Measurements from ENCODE around the gene NXN.
A peak's percentile ranks its signal among the peaks of the same experiment; 100 is the strongest.

NXN gene

GRCh38 chr17:951325-952132, 28.0 kb downstream of the NXN start:
- Histone ChIP-seq H3K27me3 (ENCODE audit: insufficient read depth, insufficient read length) (no peaks in the 10 kb centered on the region), H3K9me3 (ENCODE audit: insufficient read depth, low read length) (no peaks in the 10 kb centered on the region), H3K4me1 (ENCODE audit: insufficient read depth, insufficient read length) (peaks cover 5% of the 10 kb centered on the region), H3K36me3 (ENCODE audit: insufficient read depth, insufficient read length, low read length) (peaks cover 11% of the 10 kb centered on the region), H3K4me3 (ENCODE audit: insufficient read length, low read depth) (no peak overlapping the region), H3K9ac (ENCODE audit: insufficient read length, low read depth) (peak overlapping the region; percentile 64)
- TF ChIP-seq ZNF274 (IDR thresholded peaks at IDR 0.05; ENCODE audit: low read depth, low read length) (no peak), SUZ12 (IDR thresholded peaks at IDR 0.05; ENCODE audit: extremely low read depth, insufficient read depth, insufficient read length) (no peak), YY1 (IDR thresholded peaks at IDR 0.05; ENCODE audit: insufficient read depth, insufficient read length) (no peak)
- peak; percentile 73 for DNase-seq (ENCODE audit: low read depth, low spot score)

- peaks cover 5% of the 10 kb centered on the region for H3K4me1 ChIP-seq (ENCODE audit: insufficient read depth, insufficient read length)
- peaks cover 10% of the 10 kb centered on the region for H3K36me3 ChIP-seq (ENCODE audit: insufficient read depth, insufficient read length, low read length)
- TF ChIP-seq YY1 (IDR thresholded peaks at IDR 0.05; ENCODE audit: insufficient read depth, insufficient read length) (no peak), ZNF274 (IDR thresholded peaks at IDR 0.05; ENCODE audit: low read depth, low read length) (no peak), SUZ12 (IDR thresholded peaks at IDR 0.05; ENCODE audit: extremely low read depth, insufficient read depth, insufficient read length) (no peak)
- no peak overlapping the region for H3K9ac ChIP-seq (ENCODE audit: insufficient read length, low read depth)
- H3K9me3 ChIP-seq (ENCODE audit: insufficient read depth, low read length) = no peaks in the 10 kb centered on the region
- no peaks in the 10 kb centered on the region for H3K27me3 ChIP-seq (ENCODE audit: insufficient read depth, insufficient read length)
- no peak overlapping the region for H3K4me3 ChIP-seq (ENCODE audit: insufficient read length, low read depth)
- peak; percentile 81 for DNase-seq (ENCODE audit: low read depth, low spot score)
These were observed 29.8 kb downstream of the NXN start for GRCh38 chr17:949623-950303.

GRCh38 chr17:948284-948852, 31.2 kb downstream of the NXN start:
- Histone ChIP-seq H3K9ac (ENCODE audit: insufficient read length, low read depth) (peak overlapping the region; percentile 10), H3K27me3 (ENCODE audit: insufficient read depth, insufficient read length) (no peaks in the 10 kb centered on the region), H3K9me3 (ENCODE audit: insufficient read depth, low read length) (no peaks in the 10 kb centered on the region), H3K4me1 (ENCODE audit: insufficient read depth, insufficient read length) (peaks cover 5% of the 10 kb centered on the region), H3K36me3 (ENCODE audit: insufficient read depth, insufficient read length, low read length) (peaks cover 13% of the 10 kb centered on the region), H3K4me3 (ENCODE audit: insufficient read length, low read depth) (no peak overlapping the region)
- no peak for DNase-seq (ENCODE audit: low read depth, low spot score)
- TF ChIP-seq ZNF274 (IDR thresholded peaks at IDR 0.05; ENCODE audit: low read depth, low read length) = no peak
- TF ChIP-seq SUZ12 (IDR thresholded peaks at IDR 0.05; ENCODE audit: extremely low read depth, insufficient read depth, insufficient read length) = no peak
- TF ChIP-seq YY1 (IDR thresholded peaks at IDR 0.05; ENCODE audit: insufficient read depth, insufficient read length) = no peak

- no peak overlapping the region for H3K4me3 ChIP-seq (ENCODE audit: insufficient read length, low read depth)
- DNase-seq (ENCODE audit: low read depth, low spot score) = no peak
- H3K4me1 ChIP-seq (ENCODE audit: insufficient read depth, insufficient read length) = peaks cover 5% of the 10 kb centered on the region
- H3K36me3 ChIP-seq (ENCODE audit: insufficient read depth, insufficient read length, low read length) = peaks cover 17% of the 10 kb centered on the region
- TF ChIP-seq YY1 (IDR thresholded peaks at IDR 0.05; ENCODE audit: insufficient read depth, insufficient read length) = no peak
- no peak for TF ChIP-seq ZNF274 (IDR thresholded peaks at IDR 0.05; ENCODE audit: low read depth, low read length)
- no peak for TF ChIP-seq SUZ12 (IDR thresholded peaks at IDR 0.05; ENCODE audit: extremely low read depth, insufficient read depth, insufficient read length)
- no peaks in the 10 kb centered on the region for H3K9me3 ChIP-seq (ENCODE audit: insufficient read depth, low read length)
- H3K9ac ChIP-seq (ENCODE audit: insufficient read length, low read depth) = no peak overlapping the region
- no peaks in the 10 kb centered on the region for H3K27me3 ChIP-seq (ENCODE audit: insufficient read depth, insufficient read length)
These were observed 32.9 kb downstream of the NXN start for GRCh38 chr17:946510-947236.

- H3K9me3 ChIP-seq (ENCODE audit: insufficient read depth, low read length) = no peaks in the 10 kb centered on the region
- DNase-seq (ENCODE audit: low read depth, low spot score) = no peak
- no peaks in the 10 kb centered on the region for H3K27me3 ChIP-seq (ENCODE audit: insufficient read depth, insufficient read length)
- TF ChIP-seq ZNF274 (IDR thresholded peaks at IDR 0.05; ENCODE audit: low read depth, low read length) (no peak), SUZ12 (IDR thresholded peaks at IDR 0.05; ENCODE audit: extremely low read depth, insufficient read depth, insufficient read length) (no peak), YY1 (IDR thresholded peaks at IDR 0.05; ENCODE audit: insufficient read depth, insufficient read length) (no peak)
- H3K36me3 ChIP-seq (ENCODE audit: insufficient read depth, insufficient read length, low read length) = peaks cover 17% of the 10 kb centered on the region
- H3K9ac ChIP-seq (ENCODE audit: insufficient read length, low read depth) = no peak overlapping the region
- H3K4me1 ChIP-seq (ENCODE audit: insufficient read depth, insufficient read length) = peaks cover 5% of the 10 kb centered on the region
- no peak overlapping the region for H3K4me3 ChIP-seq (ENCODE audit: insufficient read length, low read depth)
These were observed 33.9 kb downstream of the NXN start for GRCh38 chr17:945672-946071.

GRCh38 chr17:944266-944826, 35.2 kb downstream of the NXN start:
- no peak overlapping the region for H3K4me3 ChIP-seq (ENCODE audit: insufficient read length, low read depth)
- H3K4me1 ChIP-seq (ENCODE audit: insufficient read depth, insufficient read length) = peaks cover 2% of the 10 kb centered on the region
- no peaks in the 10 kb centered on the region for H3K9me3 ChIP-seq (ENCODE audit: insufficient read depth, low read length)
- DNase-seq (ENCODE audit: low read depth, low spot score) = no peak
- peaks cover 17% of the 10 kb centered on the region for H3K36me3 ChIP-seq (ENCODE audit: insufficient read depth, insufficient read length, low read length)
- H3K27me3 ChIP-seq (ENCODE audit: insufficient read depth, insufficient read length) = no peaks in the 10 kb centered on the region
- no peak overlapping the region for H3K9ac ChIP-seq (ENCODE audit: insufficient read length, low read depth)
- TF ChIP-seq ZNF274 (IDR thresholded peaks at IDR 0.05; ENCODE audit: low read depth, low read length) (no peak), YY1 (IDR thresholded peaks at IDR 0.05; ENCODE audit: insufficient read depth, insufficient read length) (no peak), SUZ12 (IDR thresholded peaks at IDR 0.05; ENCODE audit: extremely low read depth, insufficient read depth, insufficient read length) (no peak)

Data from NT2/D1 (cell line).